Measurements from ENCODE around the gene EML6. TPM values are rescaled to one million over a fixed set of nuclear protein-coding genes. Genes with fewer than 3 reads are reported as not detected.

Gene EML6
- polyA plus RNA-seq, 4 donors = 0.54 to 6.3 (median 1.1) TPM

GRCh38 chr2:54966165-54966832 lies 242.8 kb downstream of the EML6 start:
- peak in 1 of 2 donors; percentile 23 for DNase-seq
- 50 to 72% (median 63%) methylated on average over 8 of the region's 8 CpGs for WGBS, 3 donors
- Histone ChIP-seq H3K4me3 (ENCODE audit: low read depth in 1 of 3, low read length in 3 of 3) (no peak overlapping the region), H3K27ac (ENCODE audit: low read depth in 1 of 3, low read length in 2 of 3) (no peak overlapping the region), H3K4me1 (ENCODE audit: control insufficient read depth in 3 of 3, insufficient read depth in 2 of 3, low read depth in 1 of 3, low read length in 2 of 3) (peaks cover 0 to 15% (median 3%) of the 10 kb centered on the region in 3 donors), H3K36me3 (ENCODE audit: control insufficient read depth in 3 of 3, insufficient read depth in 2 of 3, low read depth in 1 of 3, low read length in 3 of 3) (peaks cover 2 to 34% (median 2%) of the 10 kb centered on the region in 3 donors), H3K27me3 (ENCODE audit: control insufficient read depth in 3 of 3, insufficient read depth in 3 of 3, low read length in 3 of 3) (no peaks in the 10 kb centered on the region), H3K9me3 (ENCODE audit: control insufficient read depth in 2 of 2, insufficient read depth in 1 of 2, low read depth in 1 of 2, low read length in 1 of 2) (peaks cover 0 to 3% of the 10 kb centered on the region in 2 donors)
- FAIRE-seq = no peak

- 93 to 98% (median 94%) methylated on average over 3 of the region's 3 CpGs for WGBS, 3 donors
- peaks cover 2 to 34% (median 3%) of the 10 kb centered on the region in 3 donors for H3K36me3 ChIP-seq (ENCODE audit: control insufficient read depth in 3 of 3, insufficient read depth in 2 of 3, low read depth in 1 of 3, low read length in 3 of 3)
- H3K9me3 ChIP-seq (ENCODE audit: control insufficient read depth in 2 of 2, insufficient read depth in 1 of 2, low read depth in 1 of 2, low read length in 1 of 2) = peaks cover 0 to 3% of the 10 kb centered on the region in 2 donors
- H3K4me1 ChIP-seq (ENCODE audit: control insufficient read depth in 3 of 3, insufficient read depth in 2 of 3, low read depth in 1 of 3, low read length in 2 of 3) = peaks cover 0 to 15% (median 3%) of the 10 kb centered on the region in 3 donors
- H3K27me3 ChIP-seq (ENCODE audit: control insufficient read depth in 3 of 3, insufficient read depth in 3 of 3, low read length in 3 of 3) = no peaks in the 10 kb centered on the region
- H3K27ac ChIP-seq (ENCODE audit: low read depth in 1 of 3, low read length in 2 of 3) = no peak overlapping the region
- no peak overlapping the region for H3K4me3 ChIP-seq (ENCODE audit: low read depth in 1 of 3, low read length in 3 of 3)
- FAIRE-seq (no peak), DNase-seq (no peak)
Observed at GRCh38 chr2:54966837-54967236, 243.4 kb downstream of the EML6 start.

GRCh38 chr2:54967269-54967668 lies 243.8 kb downstream of the EML6 start:
- Histone ChIP-seq H3K27ac (ENCODE audit: low read depth in 1 of 3, low read length in 2 of 3) (no peak overlapping the region), H3K4me1 (ENCODE audit: control insufficient read depth in 3 of 3, insufficient read depth in 2 of 3, low read depth in 1 of 3, low read length in 2 of 3) (peaks cover 0 to 15% (median 3%) of the 10 kb centered on the region in 3 donors), H3K4me3 (ENCODE audit: low read depth in 1 of 3, low read length in 3 of 3) (no peak overlapping the region), H3K36me3 (ENCODE audit: control insufficient read depth in 3 of 3, insufficient read depth in 2 of 3, low read depth in 1 of 3, low read length in 3 of 3) (peaks cover 2 to 34% (median 3%) of the 10 kb centered on the region in 3 donors), H3K27me3 (ENCODE audit: control insufficient read depth in 3 of 3, insufficient read depth in 3 of 3, low read length in 3 of 3) (no peaks in the 10 kb centered on the region), H3K9me3 (ENCODE audit: control insufficient read depth in 2 of 2, insufficient read depth in 1 of 2, low read depth in 1 of 2, low read length in 1 of 2) (peaks cover 0 to 3% of the 10 kb centered on the region in 2 donors)
- FAIRE-seq (no peak), DNase-seq (no peak)
- 86 to 100% (median 90%) methylated on average over 4 of the region's 4 CpGs for WGBS, 3 donors

- FAIRE-seq = no peak
Observed at GRCh38 chr2:54967759-54968365, 244.4 kb downstream of the EML6 start.

GRCh38 chr2:54968561-54969218 lies 245.2 kb downstream of the EML6 start:
- Histone ChIP-seq H3K4me3 (ENCODE audit: low read depth in 1 of 3, low read length in 3 of 3) (no peak overlapping the region), H3K27ac (ENCODE audit: low read depth in 1 of 3, low read length in 2 of 3) (no peak overlapping the region), H3K27me3 (ENCODE audit: control insufficient read depth in 3 of 3, insufficient read depth in 3 of 3, low read length in 3 of 3) (no peaks in the 10 kb centered on the region), H3K4me1 (ENCODE audit: control insufficient read depth in 3 of 3, insufficient read depth in 2 of 3, low read depth in 1 of 3, low read length in 2 of 3) (peaks cover 0 to 4% (median 0%) of the 10 kb centered on the region in 3 donors), H3K36me3 (ENCODE audit: control insufficient read depth in 3 of 3, insufficient read depth in 2 of 3, low read depth in 1 of 3, low read length in 3 of 3) (peaks cover 2 to 31% (median 3%) of the 10 kb centered on the region in 3 donors), H3K9me3 (ENCODE audit: control insufficient read depth in 2 of 2, insufficient read depth in 1 of 2, low read depth in 1 of 2, low read length in 1 of 2) (peaks cover 0 to 3% of the 10 kb centered on the region in 2 donors)
- DNase-seq = no peak
- 88 to 93% (median 89%) methylated on average over 10 of the region's 10 CpGs for WGBS, 3 donors
- no peak for FAIRE-seq

More at GRCh38 chr2:54967759-54968365, 244.4 kb downstream of the EML6 start:
- DNase-seq = no peak
- peaks cover 0 to 9% (median 0%) of the 10 kb centered on the region in 3 donors for H3K4me1 ChIP-seq (ENCODE audit: control insufficient read depth in 3 of 3, insufficient read depth in 2 of 3, low read depth in 1 of 3, low read length in 2 of 3)
- H3K27me3 ChIP-seq (ENCODE audit: control insufficient read depth in 3 of 3, insufficient read depth in 3 of 3, low read length in 3 of 3) = no peaks in the 10 kb centered on the region
- WGBS, 3 donors = 95 to 98% (median 98%) methylated on average over 18 of the region's 18 CpGs
- no peak overlapping the region for H3K4me3 ChIP-seq (ENCODE audit: low read depth in 1 of 3, low read length in 3 of 3)
- peaks cover 2 to 31% (median 3%) of the 10 kb centered on the region in 3 donors for H3K36me3 ChIP-seq (ENCODE audit: control insufficient read depth in 3 of 3, insufficient read depth in 2 of 3, low read depth in 1 of 3, low read length in 3 of 3)
- peaks cover 0 to 3% of the 10 kb centered on the region in 2 donors for H3K9me3 ChIP-seq (ENCODE audit: control insufficient read depth in 2 of 2, insufficient read depth in 1 of 2, low read depth in 1 of 2, low read length in 1 of 2)
- no peak overlapping the region for H3K27ac ChIP-seq (ENCODE audit: low read depth in 1 of 3, low read length in 2 of 3)

- WGBS, 3 donors = 81 to 95% (median 86%) methylated on average over 4 of the region's 4 CpGs
- peaks cover 2 to 35% (median 3%) of the 10 kb centered on the region in 3 donors for H3K36me3 ChIP-seq (ENCODE audit: control insufficient read depth in 3 of 3, insufficient read depth in 2 of 3, low read depth in 1 of 3, low read length in 3 of 3)
Observed at GRCh38 chr2:54969295-54969939, 246.0 kb downstream of the EML6 start.

GRCh38 chr2:54969940-54970338 lies 246.5 kb downstream of the EML6 start:
- DNase-seq (no peak), FAIRE-seq (no peak)
- 92 to 95% (median 93%) methylated on average over 7 of the region's 7 CpGs for whole genome bisulfite sequencing, 3 donors
- H3K27me3 ChIP-seq (ENCODE audit: control insufficient read depth in 3 of 3, insufficient read depth in 3 of 3, low read length in 3 of 3) = no peaks in the 10 kb centered on the region
- H3K4me3 ChIP-seq (ENCODE audit: low read depth in 1 of 3, low read length in 3 of 3) = no peak overlapping the region
- peaks cover 0 to 3% of the 10 kb centered on the region in 2 donors for H3K9me3 ChIP-seq (ENCODE audit: control insufficient read depth in 2 of 2, insufficient read depth in 1 of 2, low read depth in 1 of 2, low read length in 1 of 2)
- H3K36me3 ChIP-seq (ENCODE audit: control insufficient read depth in 3 of 3, insufficient read depth in 2 of 3, low read depth in 1 of 3, low read length in 3 of 3) = peaks cover 2 to 35% (median 3%) of the 10 kb centered on the region in 3 donors
- no peak overlapping the region for H3K27ac ChIP-seq (ENCODE audit: low read depth in 1 of 3, low read length in 2 of 3)
- no peaks in the 10 kb centered on the region for H3K4me1 ChIP-seq (ENCODE audit: control insufficient read depth in 3 of 3, insufficient read depth in 2 of 3, low read depth in 1 of 3, low read length in 2 of 3)

More at GRCh38 chr2:54969295-54969939, 246.0 kb downstream of the EML6 start:
- no peak overlapping the region for H3K4me3 ChIP-seq (ENCODE audit: low read depth in 1 of 3, low read length in 3 of 3)
- FAIRE-seq (no peak), DNase-seq (no peak)
- H3K4me1 ChIP-seq (ENCODE audit: control insufficient read depth in 3 of 3, insufficient read depth in 2 of 3, low read depth in 1 of 3, low read length in 2 of 3) = no peaks in the 10 kb centered on the region
- H3K9me3 ChIP-seq (ENCODE audit: control insufficient read depth in 2 of 2, insufficient read depth in 1 of 2, low read depth in 1 of 2, low read length in 1 of 2) = peaks cover 0 to 3% of the 10 kb centered on the region in 2 donors
- no peak overlapping the region for H3K27ac ChIP-seq (ENCODE audit: low read depth in 1 of 3, low read length in 2 of 3)
- no peaks in the 10 kb centered on the region for H3K27me3 ChIP-seq (ENCODE audit: control insufficient read depth in 3 of 3, insufficient read depth in 3 of 3, low read length in 3 of 3)

GRCh38 chr2:54975175-54975574 lies 251.7 kb downstream of the EML6 start:
- H3K4me3 ChIP-seq (ENCODE audit: low read depth in 1 of 3, low read length in 3 of 3) = no peak overlapping the region
- no peaks in the 10 kb centered on the region for H3K27me3 ChIP-seq (ENCODE audit: control insufficient read depth in 3 of 3, insufficient read depth in 3 of 3, low read length in 3 of 3)
- H3K9me3 ChIP-seq (ENCODE audit: control insufficient read depth in 2 of 2, insufficient read depth in 1 of 2, low read depth in 1 of 2, low read length in 1 of 2) = no peaks in the 10 kb centered on the region
- H3K4me1 ChIP-seq (ENCODE audit: control insufficient read depth in 3 of 3, insufficient read depth in 2 of 3, low read depth in 1 of 3, low read length in 2 of 3) = peaks cover 3 to 13% (median 11%) of the 10 kb centered on the region in 3 donors
- H3K27ac ChIP-seq (ENCODE audit: low read depth in 1 of 3, low read length in 2 of 3) = no peak overlapping the region
- DNase-seq (no peak), FAIRE-seq (no peak)
- WGBS, 3 donors = 67 to 87% (median 68%) methylated on average over 2 of the region's 2 CpGs
- H3K36me3 ChIP-seq (ENCODE audit: control insufficient read depth in 3 of 3, insufficient read depth in 2 of 3, low read depth in 1 of 3, low read length in 3 of 3) = peaks cover 0 to 19% (median 3%) of the 10 kb centered on the region in 3 donors

All from small intestine (tissue), 7 donors.